GM23338 (cell line): Measurements from ENCODE around the gene GON7.

Experiments used
- CREB1 ChIP-seq: fragments of 250-450 bp; sonication (Bioruptor Pico); IDR thresholded peaks from 2 replicates; pipeline ENCODE4 v1.5.0; 2020; ENCODE audit warnings: low read depth, mild to moderate bottlenecking, moderate library complexity
- ETS1 ChIP-seq: IDR thresholded peaks from 2 replicates; pipeline ENCODE4 v1.6.1; 2016; ENCODE audit warnings: antibody characterized with exemption
- EZH2 ChIP-seq: fragments of 200-600 bp; sonication (generic); IDR thresholded peaks from one replicate; pipeline ENCODE4 v1.8.0; 2017; ENCODE audit warnings: antibody characterized with exemption, mild to moderate bottlenecking, low read depth; ENCODE audit not compliant: unreplicated experiment
- EZH2phosphoT487 ChIP-seq: fragments of 200-600 bp; sonication (generic); IDR thresholded peaks from one replicate; pipeline ENCODE4 v1.8.1; 2018; ENCODE audit warnings: antibody characterized with exemption; ENCODE audit not compliant: unreplicated experiment
- JUNB ChIP-seq: IDR thresholded peaks from one replicate; pipeline ENCODE4 v1.6.1; 2016; ENCODE audit warnings: antibody characterized with exemption; ENCODE audit not compliant: unreplicated experiment
- NANOG ChIP-seq: IDR thresholded peaks from 2 replicates; pipeline ENCODE4 v1.6.1; 2016; ENCODE audit warnings: antibody characterized with exemption, borderline replicate concordance
- POLR2AphosphoS5 ChIP-seq: IDR thresholded peaks from 2 replicates; pipeline ENCODE4 v1.6.1; 2016; ENCODE audit warnings: antibody characterized with exemption, low read depth
- REST ChIP-seq: IDR thresholded peaks from one replicate; pipeline ENCODE4 v1.6.1; 2018; ENCODE audit warnings: antibody characterized with exemption; ENCODE audit not compliant: unreplicated experiment
- TF ChIP-seq, protein P1 (sequence below), 2 experiments: fragments of 200-600 bp in 1 of 2; sonication (generic) in 1 of 2; conservative IDR thresholded peaks; 2 replicates each; pipeline versions ENCODE4 v1.5.1 to v1.6.1; 2016 to 2017; ENCODE audit warnings: antibody characterized with exemption in 2 of 2, low read depth in 2 of 2, mild to moderate bottlenecking in 2 of 2, moderate library complexity in 1 of 2
- TF ChIP-seq, protein P2 (sequence below): fragments of 250-450 bp; sonication (Bioruptor Pico); IDR thresholded peaks from 2 replicates; pipeline ENCODE4 v1.5.0; 2020; ENCODE audit warnings: mild to moderate bottlenecking, moderate library complexity

DNA sequence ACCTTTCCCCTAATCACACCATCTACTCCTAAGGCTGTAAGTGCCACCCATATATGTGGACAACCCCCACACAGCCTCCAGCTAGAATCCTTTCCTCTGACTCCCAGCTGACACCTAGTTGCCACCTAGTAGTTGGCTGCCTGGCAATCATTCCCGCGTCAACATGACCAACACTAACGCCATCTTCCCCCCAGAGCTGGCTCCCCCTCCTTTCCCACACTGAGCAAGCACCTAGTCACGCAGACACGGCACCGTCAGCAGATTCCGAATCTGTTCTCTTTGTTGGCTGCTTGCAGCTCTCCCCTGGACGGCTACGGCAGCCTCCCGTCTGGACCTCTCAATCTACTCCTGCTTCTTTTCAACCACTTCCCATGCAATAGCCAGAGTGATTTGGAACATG is 27.9 kb upstream of the GON7 start:
- TF ChIP-seq EZH2 (no peak), CREB1 (no peak), REST (no peak), JUNB (no peak), EZH2phosphoT487 (no peak), POLR2AphosphoS5 (no peak), NANOG (no peak), ETS1 (no peak)
- TF ChIP-seq, protein P1, sequence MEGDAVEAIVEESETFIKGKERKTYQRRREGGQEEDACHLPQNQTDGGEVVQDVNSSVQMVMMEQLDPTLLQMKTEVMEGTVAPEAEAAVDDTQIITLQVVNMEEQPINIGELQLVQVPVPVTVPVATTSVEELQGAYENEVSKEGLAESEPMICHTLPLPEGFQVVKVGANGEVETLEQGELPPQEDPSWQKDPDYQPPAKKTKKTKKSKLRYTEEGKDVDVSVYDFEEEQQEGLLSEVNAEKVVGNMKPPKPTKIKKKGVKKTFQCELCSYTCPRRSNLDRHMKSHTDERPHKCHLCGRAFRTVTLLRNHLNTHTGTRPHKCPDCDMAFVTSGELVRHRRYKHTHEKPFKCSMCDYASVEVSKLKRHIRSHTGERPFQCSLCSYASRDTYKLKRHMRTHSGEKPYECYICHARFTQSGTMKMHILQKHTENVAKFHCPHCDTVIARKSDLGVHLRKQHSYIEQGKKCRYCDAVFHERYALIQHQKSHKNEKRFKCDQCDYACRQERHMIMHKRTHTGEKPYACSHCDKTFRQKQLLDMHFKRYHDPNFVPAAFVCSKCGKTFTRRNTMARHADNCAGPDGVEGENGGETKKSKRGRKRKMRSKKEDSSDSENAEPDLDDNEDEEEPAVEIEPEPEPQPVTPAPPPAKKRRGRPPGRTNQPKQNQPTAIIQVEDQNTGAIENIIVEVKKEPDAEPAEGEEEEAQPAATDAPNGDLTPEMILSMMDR (conservative IDR thresholded peaks at IDR 0.05; ENCODE audit: low read depth in 2 of 2): no peak
- TF ChIP-seq, protein P2, sequence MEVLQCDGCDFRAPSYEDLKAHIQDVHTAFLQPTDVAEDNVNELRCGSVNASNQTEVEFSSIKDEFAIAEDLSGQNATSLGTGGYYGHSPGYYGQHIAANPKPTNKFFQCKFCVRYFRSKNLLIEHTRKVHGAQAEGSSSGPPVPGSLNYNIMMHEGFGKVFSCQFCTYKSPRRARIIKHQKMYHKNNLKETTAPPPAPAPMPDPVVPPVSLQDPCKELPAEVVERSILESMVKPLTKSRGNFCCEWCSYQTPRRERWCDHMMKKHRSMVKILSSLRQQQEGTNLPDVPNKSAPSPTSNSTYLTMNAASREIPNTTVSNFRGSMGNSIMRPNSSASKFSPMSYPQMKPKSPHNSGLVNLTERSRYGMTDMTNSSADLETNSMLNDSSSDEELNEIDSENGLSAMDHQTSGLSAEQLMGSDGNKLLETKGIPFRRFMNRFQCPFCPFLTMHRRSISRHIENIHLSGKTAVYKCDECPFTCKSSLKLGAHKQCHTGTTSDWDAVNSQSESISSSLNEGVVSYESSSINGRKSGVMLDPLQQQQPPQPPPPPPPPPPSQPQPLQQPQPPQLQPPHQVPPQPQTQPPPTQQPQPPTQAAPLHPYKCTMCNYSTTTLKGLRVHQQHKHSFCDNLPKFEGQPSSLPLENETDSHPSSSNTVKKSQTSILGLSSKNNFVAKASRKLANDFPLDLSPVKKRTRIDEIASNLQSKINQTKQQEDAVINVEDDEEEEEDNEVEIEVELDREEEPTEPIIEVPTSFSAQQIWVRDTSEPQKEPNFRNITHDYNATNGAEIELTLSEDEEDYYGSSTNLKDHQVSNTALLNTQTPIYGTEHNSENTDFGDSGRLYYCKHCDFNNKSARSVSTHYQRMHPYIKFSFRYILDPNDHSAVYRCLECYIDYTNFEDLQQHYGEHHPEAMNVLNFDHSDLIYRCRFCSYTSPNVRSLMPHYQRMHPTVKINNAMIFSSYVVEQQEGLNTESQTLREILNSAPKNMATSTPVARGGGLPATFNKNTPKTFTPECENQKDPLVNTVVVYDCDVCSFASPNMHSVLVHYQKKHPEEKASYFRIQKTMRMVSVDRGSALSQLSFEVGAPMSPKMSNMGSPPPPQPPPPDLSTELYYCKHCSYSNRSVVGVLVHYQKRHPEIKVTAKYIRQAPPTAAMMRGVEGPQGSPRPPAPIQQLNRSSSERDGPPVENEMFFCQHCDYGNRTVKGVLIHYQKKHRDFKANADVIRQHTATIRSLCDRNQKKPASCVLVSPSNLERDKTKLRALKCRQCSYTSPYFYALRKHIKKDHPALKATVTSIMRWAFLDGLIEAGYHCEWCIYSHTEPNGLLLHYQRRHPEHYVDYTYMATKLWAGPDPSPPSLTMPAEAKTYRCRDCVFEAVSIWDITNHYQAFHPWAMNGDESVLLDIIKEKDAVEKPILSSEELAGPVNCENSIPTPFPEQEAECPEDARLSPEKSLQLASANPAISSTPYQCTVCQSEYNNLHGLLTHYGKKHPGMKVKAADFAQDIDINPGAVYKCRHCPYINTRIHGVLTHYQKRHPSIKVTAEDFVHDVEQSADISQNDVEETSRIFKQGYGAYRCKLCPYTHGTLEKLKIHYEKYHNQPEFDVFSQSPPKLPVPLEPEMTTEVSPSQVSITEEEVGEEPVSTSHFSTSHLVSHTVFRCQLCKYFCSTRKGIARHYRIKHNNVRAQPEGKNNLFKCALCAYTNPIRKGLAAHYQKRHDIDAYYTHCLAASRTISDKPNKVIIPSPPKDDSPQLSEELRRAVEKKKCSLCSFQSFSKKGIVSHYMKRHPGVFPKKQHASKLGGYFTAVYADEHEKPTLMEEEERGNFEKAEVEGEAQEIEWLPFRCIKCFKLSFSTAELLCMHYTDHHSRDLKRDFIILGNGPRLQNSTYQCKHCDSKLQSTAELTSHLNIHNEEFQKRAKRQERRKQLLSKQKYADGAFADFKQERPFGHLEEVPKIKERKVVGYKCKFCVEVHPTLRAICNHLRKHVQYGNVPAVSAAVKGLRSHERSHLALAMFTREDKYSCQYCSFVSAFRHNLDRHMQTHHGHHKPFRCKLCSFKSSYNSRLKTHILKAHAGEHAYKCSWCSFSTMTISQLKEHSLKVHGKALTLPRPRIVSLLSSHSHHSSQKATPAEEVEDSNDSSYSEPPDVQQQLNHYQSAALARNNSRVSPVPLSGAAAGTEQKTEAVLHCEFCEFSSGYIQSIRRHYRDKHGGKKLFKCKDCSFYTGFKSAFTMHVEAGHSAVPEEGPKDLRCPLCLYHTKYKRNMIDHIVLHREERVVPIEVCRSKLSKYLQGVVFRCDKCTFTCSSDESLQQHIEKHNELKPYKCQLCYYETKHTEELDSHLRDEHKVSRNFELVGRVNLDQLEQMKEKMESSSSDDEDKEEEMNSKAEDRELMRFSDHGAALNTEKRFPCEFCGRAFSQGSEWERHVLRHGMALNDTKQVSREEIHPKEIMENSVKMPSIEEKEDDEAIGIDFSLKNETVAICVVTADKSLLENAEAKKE: no peak
